ENCODE data around the gene DNAJC10. TPM values are rescaled to one million over a fixed set of nuclear protein-coding genes. Genes with fewer than 3 reads are reported as not detected.
A peak's percentile ranks its signal among the peaks of the same experiment; 100 is the strongest.
"Not testable (repeated sequence)": the region's sequence is repeated elsewhere in the genome, so short reads cannot be mapped to it uniquely, and the experiment has no call there.

DNAJC10 gene
- total RNA-seq, 2 experiments from 2014 or later, result 55.4 to 57.0 TPM

- no peak overlapping the region for H3K27ac Mint-ChIP-seq
- H3K4me3 Mint-ChIP-seq, result no peak overlapping the region
- no peaks in the 10 kb centered on the region for H3K27me3 Mint-ChIP-seq
- peaks cover 59% of the 10 kb centered on the region for H3K36me3 Mint-ChIP-seq
- H3K9me3 Mint-ChIP-seq, result no peaks in the 10 kb centered on the region
- DNase-seq, result no peak
- peaks cover 4% of the 10 kb centered on the region for H3K4me1 Mint-ChIP-seq
These were observed 28.4 kb downstream of the DNAJC10 start for GRCh38 chr2:182744490-182744889.

- no peak overlapping the region for H3K27ac Mint-ChIP-seq
- H3K4me3 Mint-ChIP-seq, result no peak overlapping the region
- H3K36me3 Mint-ChIP-seq, result peaks cover 61% of the 10 kb centered on the region
- no peaks in the 10 kb centered on the region for H3K27me3 Mint-ChIP-seq
- no peak for DNase-seq
- H3K4me1 Mint-ChIP-seq, result peaks cover 4% of the 10 kb centered on the region
- no peaks in the 10 kb centered on the region for H3K9me3 Mint-ChIP-seq
These were observed 29.0 kb downstream of the DNAJC10 start for GRCh38 chr2:182745061-182745460.

DNA sequence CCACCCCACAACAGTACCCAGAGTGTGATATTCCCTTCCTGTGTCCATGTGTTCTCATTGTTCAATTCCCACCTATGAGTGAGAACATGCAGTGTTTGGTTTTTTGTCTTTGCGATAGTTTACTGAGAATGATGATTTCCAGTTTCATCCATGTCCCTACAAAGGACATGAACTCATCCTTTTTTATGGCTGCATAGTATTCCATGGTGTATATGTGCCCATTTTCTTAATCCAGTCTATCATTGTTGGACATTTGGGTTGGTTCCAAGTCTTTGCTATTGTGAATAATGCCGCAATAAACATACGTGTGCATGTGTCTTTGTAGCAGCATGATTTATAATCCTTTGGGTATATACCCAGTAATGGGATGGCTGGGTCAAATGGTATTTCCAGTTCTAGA lies 29.8 kb downstream of the DNAJC10 start:
- H3K4me1 Mint-ChIP-seq, H3K27me3 Mint-ChIP-seq, DNase-seq, H3K4me3 Mint-ChIP-seq, H3K9me3 Mint-ChIP-seq, H3K27ac Mint-ChIP-seq: not testable (repeated sequence)
- peaks cover 69% of the 10 kb centered on the region for H3K36me3 Mint-ChIP-seq

- Mint-ChIP-seq H3K27ac (no peak overlapping the region), H3K27me3 (no peaks in the 10 kb centered on the region), H3K36me3 (peaks cover 35% of the 10 kb centered on the region), H3K9me3 (no peaks in the 10 kb centered on the region), H3K4me1 (no peaks in the 10 kb centered on the region), H3K4me3 (no peak overlapping the region)
- no peak for DNase-seq
These were observed 38.2 kb downstream of the DNAJC10 start for GRCh38 chr2:182754231-182754630.

GRCh38 chr2:182758379-182758778 lies 42.3 kb downstream of the DNAJC10 start:
- no peaks in the 10 kb centered on the region for H3K27me3 Mint-ChIP-seq
- peaks cover 26% of the 10 kb centered on the region for H3K36me3 Mint-ChIP-seq
- H3K4me3 Mint-ChIP-seq, result no peak overlapping the region
- H3K4me1 Mint-ChIP-seq, result no peaks in the 10 kb centered on the region
- H3K27ac Mint-ChIP-seq, result no peak overlapping the region
- no peaks in the 10 kb centered on the region for H3K9me3 Mint-ChIP-seq
- DNase-seq, result no peak

- peaks cover 32% of the 10 kb centered on the region for H3K36me3 Mint-ChIP-seq
- no peak for DNase-seq
- no peak overlapping the region for H3K27ac Mint-ChIP-seq
- H3K4me1 Mint-ChIP-seq, result no peaks in the 10 kb centered on the region
- no peaks in the 10 kb centered on the region for H3K9me3 Mint-ChIP-seq
- no peak overlapping the region for H3K4me3 Mint-ChIP-seq
- no peaks in the 10 kb centered on the region for H3K27me3 Mint-ChIP-seq
These were observed 45.8 kb downstream of the DNAJC10 start for GRCh38 chr2:182761903-182762302.

- peaks cover 3% of the 10 kb centered on the region for H3K9me3 Mint-ChIP-seq
- H3K4me1 Mint-ChIP-seq, result no peaks in the 10 kb centered on the region
- DNase-seq, result no peak
- H3K36me3 Mint-ChIP-seq, result peaks cover 44% of the 10 kb centered on the region
- no peaks in the 10 kb centered on the region for H3K27me3 Mint-ChIP-seq
- no peak overlapping the region for H3K4me3 Mint-ChIP-seq
- H3K27ac Mint-ChIP-seq, result no peak overlapping the region
These were observed 47.4 kb downstream of the DNAJC10 start for GRCh38 chr2:182763311-182763912.

GRCh38 chr2:182766626-182767025 lies 50.6 kb downstream of the DNAJC10 start:
- H3K9me3 Mint-ChIP-seq, result peaks cover 17% of the 10 kb centered on the region
- no peaks in the 10 kb centered on the region for H3K27me3 Mint-ChIP-seq
- peak overlapping the region; percentile 54 for H3K27ac Mint-ChIP-seq
- no peaks in the 10 kb centered on the region for H3K4me1 Mint-ChIP-seq
- H3K36me3 Mint-ChIP-seq, result peaks cover 67% of the 10 kb centered on the region
- DNase-seq, result no peak
- H3K4me3 Mint-ChIP-seq, result no peak overlapping the region

DNA sequence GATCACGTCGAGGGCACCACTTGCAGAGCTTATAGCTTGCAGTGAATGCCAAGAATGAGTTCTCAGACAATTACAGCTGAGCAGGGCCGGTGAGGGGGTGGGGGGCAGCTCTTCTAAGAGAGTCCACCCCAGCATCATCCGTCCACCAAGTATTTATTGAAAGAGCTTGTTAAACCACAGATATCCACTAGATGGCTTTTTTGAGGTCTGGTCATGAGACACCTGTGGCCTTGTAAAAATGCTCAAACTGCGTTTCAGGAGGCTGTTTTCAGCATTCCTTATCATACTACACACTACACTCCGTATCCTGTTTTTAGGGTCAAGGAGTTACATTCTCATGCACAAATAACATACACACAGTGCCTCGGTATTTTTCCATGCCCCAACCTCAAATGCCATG lies 51.5 kb downstream of the DNAJC10 start:
- DNase-seq, result no peak
- H3K36me3 Mint-ChIP-seq, result peaks cover 70% of the 10 kb centered on the region
- H3K4me1 Mint-ChIP-seq, result no peaks in the 10 kb centered on the region
- no peak overlapping the region for H3K4me3 Mint-ChIP-seq
- no peaks in the 10 kb centered on the region for H3K27me3 Mint-ChIP-seq
- H3K9me3 Mint-ChIP-seq, result peaks cover 23% of the 10 kb centered on the region
- H3K27ac Mint-ChIP-seq, result no peak overlapping the region

DNA sequence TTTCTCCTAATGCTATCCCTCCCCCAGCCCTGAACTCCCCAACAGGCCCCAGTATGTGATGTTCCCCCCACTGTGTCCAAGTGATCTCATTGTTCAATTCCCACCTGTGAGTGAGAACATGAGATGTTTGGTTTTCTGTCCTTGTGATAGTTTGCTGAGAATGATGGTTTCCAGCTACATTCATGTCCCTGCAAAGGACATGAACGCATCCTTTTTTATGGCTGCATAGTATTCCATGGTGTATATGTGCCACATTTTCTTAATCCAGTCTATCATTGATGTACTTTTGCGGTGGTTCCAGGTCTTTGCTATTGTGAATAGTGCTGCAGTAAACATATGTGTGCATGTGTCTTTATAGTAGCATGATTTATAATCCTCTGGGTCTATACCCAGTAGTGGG lies 52.9 kb downstream of the DNAJC10 start:
- not testable (repeated sequence) for DNase-seq, H3K4me3 Mint-ChIP-seq, H3K27ac Mint-ChIP-seq, H3K27me3 Mint-ChIP-seq, H3K4me1 Mint-ChIP-seq
- peaks cover 25% of the 10 kb centered on the region for H3K9me3 Mint-ChIP-seq
- peaks cover 79% of the 10 kb centered on the region for H3K36me3 Mint-ChIP-seq

GRCh38 chr2:182779323-182779722 lies 63.3 kb downstream of the DNAJC10 start:
- Mint-ChIP-seq H3K27me3 (no peaks in the 10 kb centered on the region), H3K4me3 (no peak overlapping the region), H3K36me3 (peaks cover 25% of the 10 kb centered on the region), H3K9me3 (peaks cover 2% of the 10 kb centered on the region), H3K27ac (no peak overlapping the region), H3K4me1 (no peaks in the 10 kb centered on the region)
- no peak for DNase-seq

GRCh38 chr2:182781099-182781498 lies 65.0 kb downstream of the DNAJC10 start:
- H3K9me3 Mint-ChIP-seq, H3K4me1 Mint-ChIP-seq, DNase-seq, H3K4me3 Mint-ChIP-seq, H3K27me3 Mint-ChIP-seq, H3K27ac Mint-ChIP-seq: not testable (repeated sequence)
- H3K36me3 Mint-ChIP-seq, result peaks cover 20% of the 10 kb centered on the region

GRCh38 chr2:182782686-182783085 lies 66.6 kb downstream of the DNAJC10 start:
- not testable (repeated sequence) for H3K4me1 Mint-ChIP-seq, H3K4me3 Mint-ChIP-seq, H3K27ac Mint-ChIP-seq, H3K27me3 Mint-ChIP-seq, DNase-seq, H3K9me3 Mint-ChIP-seq
- peaks cover 20% of the 10 kb centered on the region for H3K36me3 Mint-ChIP-seq

GRCh38 chr2:182784058-182784706 lies 68.1 kb downstream of the DNAJC10 start:
- Mint-ChIP-seq H3K4me1 (no peaks in the 10 kb centered on the region), H3K27me3 (no peaks in the 10 kb centered on the region), H3K4me3 (no peak overlapping the region), H3K36me3 (peaks cover 16% of the 10 kb centered on the region), H3K27ac (no peak overlapping the region), H3K9me3 (peaks cover 2% of the 10 kb centered on the region)
- no peak for DNase-seq

- Mint-ChIP-seq H3K9me3 (peaks cover 2% of the 10 kb centered on the region), H3K27me3 (no peaks in the 10 kb centered on the region), H3K36me3 (peaks cover 16% of the 10 kb centered on the region), H3K4me3 (no peak overlapping the region), H3K4me1 (no peaks in the 10 kb centered on the region), H3K27ac (no peak overlapping the region)
- DNase-seq, result no peak
These were observed 68.7 kb downstream of the DNAJC10 start for GRCh38 chr2:182784777-182785176.

DNA sequence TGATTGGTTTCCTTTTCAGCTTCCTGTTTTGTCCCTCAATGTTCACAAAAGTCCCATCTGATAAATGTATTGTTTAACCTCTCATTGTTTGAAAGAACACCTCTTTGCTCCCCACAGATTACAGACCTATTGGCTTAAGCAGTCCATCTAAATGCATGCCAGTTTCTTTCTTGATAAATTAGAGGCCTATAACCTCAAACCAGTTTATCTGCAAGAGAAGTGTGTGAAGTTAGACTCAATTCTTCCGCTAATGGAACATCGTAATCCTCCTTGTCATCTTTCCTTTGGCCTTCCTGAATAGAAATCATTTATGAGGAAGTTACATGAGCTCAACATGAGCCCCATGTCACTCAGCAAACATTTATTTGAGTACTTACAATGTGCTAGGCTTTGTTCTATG lies 76.4 kb downstream of the DNAJC10 start:
- H3K4me3 Mint-ChIP-seq, result no peak overlapping the region
- peaks cover 10% of the 10 kb centered on the region for H3K27me3 Mint-ChIP-seq
- peaks cover 4% of the 10 kb centered on the region for H3K36me3 Mint-ChIP-seq
- H3K27ac Mint-ChIP-seq, result no peak overlapping the region
- H3K4me1 Mint-ChIP-seq, result no peaks in the 10 kb centered on the region
- no peak for DNase-seq
- H3K9me3 Mint-ChIP-seq, result no peaks in the 10 kb centered on the region
